Esophagus muscularis mucosa (tissue), 4 donors: ENCODE results near the gene TRDMT1. TPM values are rescaled to one million over a fixed set of nuclear protein-coding genes. Genes with fewer than 3 reads are reported as not detected.

ENCODE experiments used
- DNase-seq: peaks from one replicate; pipeline ENCODE4 v3.0.0-alpha.2; 2017; ENCODE audit errors: extremely low spot score
- H3K27ac ChIP-seq, 4 donors: fragments of 200-600 bp; sonication (generic); replicated peaks in 1 of 4; 1 replicate in 3 of 4; 2 replicates in 1 of 4; pipeline ENCODE4 v1.5.1; 2016 to 2019; ENCODE audit warnings: mild to moderate bottlenecking in 1 of 4
- H3K27me3 ChIP-seq, 4 donors: fragments of 200-600 bp; sonication (generic); one replicate each; pipeline versions ENCODE4 v1.5.1 to v1.6.0; 2016 to 2019
- H3K36me3 ChIP-seq, 4 donors: fragments of 200-600 bp; sonication (generic); one replicate each; pipeline ENCODE4 v1.5.1; 2016 to 2019
- H3K4me1 ChIP-seq, 4 donors: fragments of 200-600 bp; sonication (generic); one replicate each; pipeline ENCODE4 v1.5.1; 2016 to 2019
- H3K4me3 ChIP-seq, 4 donors: fragments of 200-600 bp; sonication (generic); 1 replicate in 2 of 4; 2 replicates in 2 of 4; pipeline ENCODE4 v1.5.1; 2016 to 2019; ENCODE audit warnings: mild to moderate bottlenecking in 4 of 4, moderate library complexity in 1 of 4
- H3K9me3 ChIP-seq, 4 donors: fragments of 200-600 bp; sonication (generic); 1 replicate in 3 of 4; 2 replicates in 1 of 4; pipeline ENCODE4 v1.5.1; 2016 to 2019
- EP300 ChIP-seq: sonication (generic); formaldehyde crosslinking; IDR thresholded peaks from one replicate; pipeline ENCODE4 v1.6.1; 2017; ENCODE audit warnings: antibody characterized with exemption
- POLR2A ChIP-seq: fragments of 450-650 bp; IDR thresholded peaks from one replicate; pipeline ENCODE4 v1.6.1; 2017; ENCODE audit warnings: antibody characterized with exemption, moderate library complexity, mild to moderate bottlenecking, low read depth
- POLR2AphosphoS5 ChIP-seq, 2 donors: sonication (generic); formaldehyde crosslinking; IDR thresholded peaks; one replicate each; pipeline ENCODE4 v1.6.1; 2017; ENCODE audit warnings: antibody characterized with exemption in 2 of 2
- WGBS: methylation state at CpG from one replicate; pipeline ENCODE4 v1.1.5; 2018; 5-methylcytosine and 5-hydroxymethylcytosine counted together
- intact Hi-C: fragments of 100-400 bp; cut with DNase I; formaldehyde crosslinking; loops from one replicate; pipeline ENCODE4 v1.15.1; 2023
- total RNA-seq, 4 donors: library from RNA; depleted of rRNA; stranded (reverse); fragments of >200 nt; gene quantifications; one replicate each; pipeline versions ENCODE4 v1.1.0 to v1.2.1, GENCODE V29; 2016
- TF ChIP-seq, protein P1 (sequence below), 3 experiments: fragments of 200-600 bp in 2 of 3; fragments of 450-650 bp in 1 of 3; sonication (generic) in 2 of 3; IDR thresholded peaks; one replicate each; pipeline ENCODE4 v1.5.1; 2017 to 2019; ENCODE audit warnings: antibody characterized with exemption in 3 of 3, mild to moderate bottlenecking in 2 of 3, moderate library complexity in 1 of 3

Gene TRDMT1
- total RNA-seq, 4 donors from 2014 or later = 4.8 to 5.8 (median 5.5) TPM

DNA sequence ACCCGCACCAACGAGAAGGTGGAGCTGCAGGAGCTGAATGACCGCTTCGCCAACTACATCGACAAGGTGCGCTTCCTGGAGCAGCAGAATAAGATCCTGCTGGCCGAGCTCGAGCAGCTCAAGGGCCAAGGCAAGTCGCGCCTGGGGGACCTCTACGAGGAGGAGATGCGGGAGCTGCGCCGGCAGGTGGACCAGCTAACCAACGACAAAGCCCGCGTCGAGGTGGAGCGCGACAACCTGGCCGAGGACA, 28.2 kb upstream of the TRDMT1 start:
- intact Hi-C loops = loop anchor here (10.0 kb wide), 1 partner anchor 155 kb away; no protein-coding TSS in a partner anchor
- Histone ChIP-seq H3K27me3 (no peaks in the 10 kb centered on the region), H3K27ac (peak overlapping the region; percentile 95 to 100 (median 97)), H3K9me3 (no peaks in the 10 kb centered on the region), H3K36me3 (peaks cover 17 to 42% (median 25%) of the 10 kb centered on the region in 4 donors), H3K4me1 (peaks cover 41 to 81% (median 58%) of the 10 kb centered on the region in 4 donors), H3K4me3 (peak overlapping the region; percentile 71 to 94 (median 84))
- WGBS = 0% methylated on average over 1 of the region's 21 CpGs
- TF ChIP-seq, protein P1, sequence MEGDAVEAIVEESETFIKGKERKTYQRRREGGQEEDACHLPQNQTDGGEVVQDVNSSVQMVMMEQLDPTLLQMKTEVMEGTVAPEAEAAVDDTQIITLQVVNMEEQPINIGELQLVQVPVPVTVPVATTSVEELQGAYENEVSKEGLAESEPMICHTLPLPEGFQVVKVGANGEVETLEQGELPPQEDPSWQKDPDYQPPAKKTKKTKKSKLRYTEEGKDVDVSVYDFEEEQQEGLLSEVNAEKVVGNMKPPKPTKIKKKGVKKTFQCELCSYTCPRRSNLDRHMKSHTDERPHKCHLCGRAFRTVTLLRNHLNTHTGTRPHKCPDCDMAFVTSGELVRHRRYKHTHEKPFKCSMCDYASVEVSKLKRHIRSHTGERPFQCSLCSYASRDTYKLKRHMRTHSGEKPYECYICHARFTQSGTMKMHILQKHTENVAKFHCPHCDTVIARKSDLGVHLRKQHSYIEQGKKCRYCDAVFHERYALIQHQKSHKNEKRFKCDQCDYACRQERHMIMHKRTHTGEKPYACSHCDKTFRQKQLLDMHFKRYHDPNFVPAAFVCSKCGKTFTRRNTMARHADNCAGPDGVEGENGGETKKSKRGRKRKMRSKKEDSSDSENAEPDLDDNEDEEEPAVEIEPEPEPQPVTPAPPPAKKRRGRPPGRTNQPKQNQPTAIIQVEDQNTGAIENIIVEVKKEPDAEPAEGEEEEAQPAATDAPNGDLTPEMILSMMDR (IDR thresholded peaks at IDR 0.05) = no peak
- no peak for TF ChIP-seq POLR2AphosphoS5 (IDR thresholded peaks at IDR 0.05)
- no peak for TF ChIP-seq POLR2A
- TF ChIP-seq EP300 = no peak
- DNase-seq = no peak

DNA sequence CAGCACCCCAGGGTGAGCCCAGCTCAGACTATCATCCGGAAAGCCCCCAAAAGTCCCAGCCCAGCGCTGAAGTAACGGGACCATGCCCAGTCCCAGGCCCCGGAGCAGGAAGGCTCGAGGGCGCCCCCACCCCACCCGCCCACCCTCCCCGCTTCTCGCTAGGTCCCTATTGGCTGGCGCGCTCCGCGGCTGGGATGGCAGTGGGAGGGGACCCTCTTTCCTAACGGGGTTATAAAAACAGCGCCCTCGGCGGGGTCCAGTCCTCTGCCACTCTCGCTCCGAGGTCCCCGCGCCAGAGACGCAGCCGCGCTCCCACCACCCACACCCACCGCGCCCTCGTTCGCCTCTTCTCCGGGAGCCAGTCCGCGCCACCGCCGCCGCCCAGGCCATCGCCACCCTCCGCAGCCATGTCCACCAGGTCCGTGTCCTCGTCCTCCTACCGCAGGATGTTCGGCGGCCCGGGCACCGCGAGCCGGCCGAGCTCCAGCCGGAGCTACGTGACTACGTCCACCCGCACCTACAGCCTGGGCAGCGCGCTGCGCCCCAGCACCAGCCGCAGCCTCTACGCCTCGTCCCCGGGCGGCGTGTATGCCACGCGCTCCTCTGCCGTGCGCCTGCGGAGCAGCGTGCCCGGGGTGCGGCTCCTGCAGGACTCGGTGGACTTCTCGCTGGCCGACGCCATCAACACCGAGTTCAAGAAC, 27.7 kb upstream of the TRDMT1 start:
- peaks cover 12 to 37% (median 21%) of the 10 kb centered on the region in 4 donors for H3K36me3 ChIP-seq
- intact Hi-C loops = loop anchor here (10.0 kb wide), 1 partner anchor 154 kb away; no protein-coding TSS in a partner anchor
- H3K27ac ChIP-seq = peak overlapping the region; percentile 95 to 100 (median 97)
- peak; percentile 98 for DNase-seq
- no peaks in the 10 kb centered on the region for H3K27me3 ChIP-seq
- TF ChIP-seq EP300 (no peak), POLR2AphosphoS5 (IDR thresholded peaks at IDR 0.05) (peak; percentile 66 to 96), POLR2A (peak; percentile 81)
- TF ChIP-seq, protein P1 (IDR thresholded peaks at IDR 0.05) = no peak
- no peaks in the 10 kb centered on the region for H3K9me3 ChIP-seq
- 0% methylated on average over 2 of the region's 72 CpGs for WGBS
- H3K4me1 ChIP-seq = peaks cover 37 to 77% (median 53%) of the 10 kb centered on the region in 4 donors
- H3K4me3 ChIP-seq = peak overlapping the region; percentile 71 to 94 (median 84)

DNA sequence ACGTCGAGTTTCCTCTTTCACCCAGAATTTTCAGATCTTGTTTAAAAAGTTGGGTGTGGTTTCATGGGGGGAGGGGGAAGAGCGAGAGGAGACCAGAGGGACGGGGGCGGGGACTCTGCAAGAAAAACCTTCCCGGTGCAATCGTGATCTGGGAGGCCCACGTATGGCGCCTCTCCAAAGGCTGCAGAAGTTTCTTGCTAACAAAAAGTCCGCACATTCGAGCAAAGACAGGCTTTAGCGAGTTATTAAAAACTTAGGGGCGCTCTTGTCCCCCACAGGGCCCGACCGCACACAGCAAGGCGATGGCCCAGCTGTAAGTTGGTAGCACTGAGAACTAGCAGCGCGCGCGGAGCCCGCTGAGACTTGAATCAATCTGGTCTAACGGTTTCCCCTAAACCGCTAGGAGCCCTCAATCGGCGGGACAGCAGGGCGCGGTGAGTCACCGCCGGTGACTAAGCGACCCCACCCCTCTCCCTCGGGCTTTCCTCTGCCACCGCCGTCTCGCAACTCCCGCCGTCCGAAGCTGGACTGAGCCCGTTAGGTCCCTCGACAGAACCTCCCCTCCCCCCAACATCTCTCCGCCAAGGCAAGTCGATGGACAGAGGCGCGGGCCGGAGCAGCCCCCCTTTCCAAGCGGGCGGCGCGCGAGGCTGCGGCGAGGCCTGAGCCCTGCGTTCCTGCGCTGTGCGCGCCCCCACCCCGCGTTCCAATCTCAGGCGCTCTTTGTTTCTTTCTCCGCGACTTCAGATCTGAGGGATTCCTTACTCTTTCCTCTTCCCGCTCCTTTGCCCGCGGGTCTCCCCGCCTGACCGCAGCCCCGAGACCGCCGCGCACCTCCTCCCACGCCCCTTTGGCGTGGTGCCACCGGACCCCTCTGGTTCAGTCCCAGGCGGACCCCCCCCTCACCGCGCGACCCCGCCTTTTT, 26.9 kb upstream of the TRDMT1 start, which contains the start of gene VIM:
Gene VIM (plus strand): TSS at position 151 of the 925 bp plus-strand sequence. CDS start 1,182 bp downstream, outside the sequence.
- Histone ChIP-seq H3K4me3 (peak within 1 kb of the TSS; percentile 71 to 94 (median 84)), H3K27me3 (no peaks in the 10 kb centered on the region), H3K36me3 (peaks cover 4 to 29% (median 12%) of the 10 kb centered on the region in 4 donors), H3K9me3 (no peaks in the 10 kb centered on the region), H3K27ac (peak within 1 kb of the TSS; percentile 95 to 100 (median 97)), H3K4me1 (peaks cover 30 to 69% (median 45%) of the 10 kb centered on the region in 4 donors)
- intact Hi-C loops = loop anchor here (10.0 kb wide), 1 partner anchor 154 kb away; no protein-coding TSS in a partner anchor
- peak; percentile 97 for DNase-seq
- WGBS = 2% methylated on average over 47 of the region's 77 CpGs
- no peak for TF ChIP-seq POLR2A
- TF ChIP-seq POLR2AphosphoS5 (IDR thresholded peaks at IDR 0.05) = peak; percentile 75 to 90
- TF ChIP-seq, protein P1 (IDR thresholded peaks at IDR 0.05) = peak in 1 of 3 experiments; percentile 7
- TF ChIP-seq EP300 = no peak

DNA sequence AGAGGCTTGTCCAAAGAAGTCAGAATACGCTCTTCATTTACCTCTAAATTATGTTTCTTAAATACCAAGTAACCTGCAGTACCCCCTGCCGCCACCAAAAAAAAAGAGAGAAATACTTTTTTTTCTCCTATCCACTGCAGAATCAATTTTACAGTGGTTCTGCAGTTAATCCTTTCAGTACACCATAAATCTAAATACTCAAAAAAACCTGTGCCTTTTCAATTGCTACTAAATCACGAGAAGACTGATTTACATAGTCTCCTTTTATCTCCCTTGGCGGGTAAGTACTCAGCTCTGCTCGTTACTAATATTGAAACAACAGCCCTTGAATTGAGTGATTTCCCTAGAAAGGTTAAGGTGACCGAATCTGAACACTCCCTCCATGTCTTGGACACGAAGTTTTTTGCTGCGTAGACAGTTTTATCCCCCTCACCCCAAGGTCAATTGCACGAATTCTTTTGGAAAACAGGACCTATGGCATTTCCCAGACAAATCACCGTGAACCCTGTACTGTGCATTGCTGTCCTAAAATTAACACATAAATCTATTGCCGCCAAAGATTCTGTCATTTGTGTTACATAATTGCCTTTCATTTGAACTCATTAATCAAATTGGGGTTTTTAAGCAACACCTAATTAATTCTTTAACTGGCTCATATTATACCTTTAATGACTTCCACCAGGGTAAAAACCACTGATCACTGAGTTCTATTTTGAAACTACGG, 26.1 kb upstream of the TRDMT1 start:
- Histone ChIP-seq H3K27me3 (no peaks in the 10 kb centered on the region), H3K4me1 (peaks cover 22 to 60% (median 37%) of the 10 kb centered on the region in 4 donors), H3K4me3 (peak overlapping the region; percentile 71 to 94 (median 84)), H3K36me3 (peaks cover 0 to 21% (median 7%) of the 10 kb centered on the region in 4 donors), H3K9me3 (no peaks in the 10 kb centered on the region), H3K27ac (peak overlapping the region; percentile 95 to 100 (median 97))
- TF ChIP-seq, protein P1 (IDR thresholded peaks at IDR 0.05) = peak; percentile 31 to 66 (median 50)
- TF ChIP-seq EP300 = no peak
- TF ChIP-seq POLR2AphosphoS5 (IDR thresholded peaks at IDR 0.05) = no peak
- 12% methylated on average over 12 of the region's 12 CpGs for WGBS
- intact Hi-C loops = loop anchor here (10.0 kb wide), 1 partner anchor 153 kb away; no protein-coding TSS in a partner anchor
- no peak for DNase-seq
